NCI-H1048 (cell line): ENCODE results near the gene COX7A1.
A peak's percentile ranks its signal among the peaks of the same experiment; 100 is the strongest.
"Not testable (repeated sequence)": the region's sequence is repeated elsewhere in the genome, so short reads cannot be mapped to it uniquely, and the experiment has no call there.

Experiments
- DNase-seq: peaks from one replicate; lab custom pipeline; 2025; lab: John Stamatoyannopoulos, UW

Gene COX7A1

GRCh38 chr19:36152352-36153091, at the start of gene COX7A1:
TSS of gene COX7A1 (minus strand) at chr19:36152447. CDS start at chr19:36152407, 40 bp downstream.
- no peak for DNase-seq

- no peak for DNase-seq
These were observed 49.4 kb upstream of the COX7A1 start for GRCh38 chr19:36201684-36202083.

- no peak for DNase-seq
These were observed 45.9 kb upstream of the COX7A1 start for GRCh38 chr19:36198119-36198518.

GRCh38 chr19:36196249-36196648, 44.0 kb upstream of the COX7A1 start:
- DNase-seq = no peak

- DNase-seq = not testable (repeated sequence)
These were observed 34.5 kb upstream of the COX7A1 start for GRCh38 chr19:36186722-36187121.

- DNase-seq = no peak
These were observed 31.0 kb upstream of the COX7A1 start for GRCh38 chr19:36183245-36183628.

- DNase-seq = no peak
These were observed 30.5 kb upstream of the COX7A1 start for GRCh38 chr19:36182612-36183244.

GRCh38 chr19:36179077-36179476, 26.8 kb upstream of the COX7A1 start:
- peak; percentile 75 for DNase-seq

GRCh38 chr19:36173846-36174245, 21.6 kb upstream of the COX7A1 start:
- not testable (repeated sequence) for DNase-seq

- DNase-seq = no peak
These were observed 20.6 kb upstream of the COX7A1 start for GRCh38 chr19:36172852-36173251.

GRCh38 chr19:36169084-36169760, 17.0 kb upstream of the COX7A1 start:
- no peak for DNase-seq

GRCh38 chr19:36163813-36164212, 11.6 kb upstream of the COX7A1 start:
- DNase-seq = no peak

GRCh38 chr19:36160821-36161596, 8.8 kb upstream of the COX7A1 start:
- no peak for DNase-seq

GRCh38 chr19:36153126-36153525, 879 bp upstream of the COX7A1 start:
- DNase-seq = no peak

GRCh38 chr19:36152019-36152351, 262 bp downstream of the COX7A1 start:
- no peak for DNase-seq

GRCh38 chr19:36151144-36152018, 866 bp downstream of the COX7A1 start:
- no peak for DNase-seq

GRCh38 chr19:36150586-36150985, 1.7 kb downstream of the COX7A1 start:
- no peak for DNase-seq

GRCh38 chr19:36149673-36150406, 2.4 kb downstream of the COX7A1 start:
- no peak for DNase-seq

- no peak for DNase-seq
These were observed 7.6 kb downstream of the COX7A1 start for GRCh38 chr19:36144624-36145023.

GRCh38 chr19:36142496-36142895, 9.8 kb downstream of the COX7A1 start:
- no peak for DNase-seq

- no peak for DNase-seq
These were observed 10.2 kb downstream of the COX7A1 start for GRCh38 chr19:36142046-36142445.
